Fibroblast of mammary gland (primary cell): Measurements from ENCODE around the gene TOMM70.

ENCODE experiments used
- DNase-seq: peaks from one replicate; pipeline ENCODE4 v3.0.0-alpha.2; 2010; ENCODE audit warnings: low read depth
- H3K4me3 ChIP-seq: 2 replicates; pipeline ENCODE4 v1.5.1; 2011; ENCODE audit warnings: low read depth, mild to moderate bottlenecking, low read length, moderate library complexity; ENCODE audit not compliant: control insufficient read depth
- TF ChIP-seq, protein P1 (sequence below): conservative IDR thresholded peaks from 2 replicates; pipeline ENCODE4 v1.5.1; 2011; ENCODE audit warnings: low read depth, low read length, inconsistent platforms; ENCODE audit not compliant: control insufficient read depth, insufficient read depth

Gene TOMM70

DNA sequence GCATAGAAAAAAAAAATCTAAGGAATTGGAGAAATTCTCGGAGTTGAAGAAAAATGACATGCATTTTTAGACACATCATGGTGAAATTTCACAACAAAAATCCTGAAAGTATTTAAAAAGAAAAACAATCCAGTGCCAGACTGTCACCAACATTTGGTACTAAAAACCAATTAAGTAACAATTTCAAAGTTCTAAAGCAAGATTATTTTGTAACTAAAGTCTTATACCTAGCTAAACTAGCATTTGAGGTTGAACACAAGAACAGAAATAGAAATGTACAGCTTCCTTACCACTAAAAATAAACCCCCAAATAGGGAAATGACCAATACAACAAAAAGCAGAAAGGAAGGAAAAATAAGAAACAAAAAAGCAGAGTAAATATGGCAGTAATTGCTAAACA, 11.9 kb downstream of the TOMM70 start:
- no peak for DNase-seq
- no peak overlapping the region for H3K4me3 ChIP-seq
- TF ChIP-seq, protein P1, sequence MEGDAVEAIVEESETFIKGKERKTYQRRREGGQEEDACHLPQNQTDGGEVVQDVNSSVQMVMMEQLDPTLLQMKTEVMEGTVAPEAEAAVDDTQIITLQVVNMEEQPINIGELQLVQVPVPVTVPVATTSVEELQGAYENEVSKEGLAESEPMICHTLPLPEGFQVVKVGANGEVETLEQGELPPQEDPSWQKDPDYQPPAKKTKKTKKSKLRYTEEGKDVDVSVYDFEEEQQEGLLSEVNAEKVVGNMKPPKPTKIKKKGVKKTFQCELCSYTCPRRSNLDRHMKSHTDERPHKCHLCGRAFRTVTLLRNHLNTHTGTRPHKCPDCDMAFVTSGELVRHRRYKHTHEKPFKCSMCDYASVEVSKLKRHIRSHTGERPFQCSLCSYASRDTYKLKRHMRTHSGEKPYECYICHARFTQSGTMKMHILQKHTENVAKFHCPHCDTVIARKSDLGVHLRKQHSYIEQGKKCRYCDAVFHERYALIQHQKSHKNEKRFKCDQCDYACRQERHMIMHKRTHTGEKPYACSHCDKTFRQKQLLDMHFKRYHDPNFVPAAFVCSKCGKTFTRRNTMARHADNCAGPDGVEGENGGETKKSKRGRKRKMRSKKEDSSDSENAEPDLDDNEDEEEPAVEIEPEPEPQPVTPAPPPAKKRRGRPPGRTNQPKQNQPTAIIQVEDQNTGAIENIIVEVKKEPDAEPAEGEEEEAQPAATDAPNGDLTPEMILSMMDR = no peak

- H3K4me3 ChIP-seq = no peak overlapping the region
- TF ChIP-seq, protein P1 = no peak
- DNase-seq = no peak
These were observed 14.3 kb downstream of the TOMM70 start for GRCh38 chr3:100386437-100387074.

DNA sequence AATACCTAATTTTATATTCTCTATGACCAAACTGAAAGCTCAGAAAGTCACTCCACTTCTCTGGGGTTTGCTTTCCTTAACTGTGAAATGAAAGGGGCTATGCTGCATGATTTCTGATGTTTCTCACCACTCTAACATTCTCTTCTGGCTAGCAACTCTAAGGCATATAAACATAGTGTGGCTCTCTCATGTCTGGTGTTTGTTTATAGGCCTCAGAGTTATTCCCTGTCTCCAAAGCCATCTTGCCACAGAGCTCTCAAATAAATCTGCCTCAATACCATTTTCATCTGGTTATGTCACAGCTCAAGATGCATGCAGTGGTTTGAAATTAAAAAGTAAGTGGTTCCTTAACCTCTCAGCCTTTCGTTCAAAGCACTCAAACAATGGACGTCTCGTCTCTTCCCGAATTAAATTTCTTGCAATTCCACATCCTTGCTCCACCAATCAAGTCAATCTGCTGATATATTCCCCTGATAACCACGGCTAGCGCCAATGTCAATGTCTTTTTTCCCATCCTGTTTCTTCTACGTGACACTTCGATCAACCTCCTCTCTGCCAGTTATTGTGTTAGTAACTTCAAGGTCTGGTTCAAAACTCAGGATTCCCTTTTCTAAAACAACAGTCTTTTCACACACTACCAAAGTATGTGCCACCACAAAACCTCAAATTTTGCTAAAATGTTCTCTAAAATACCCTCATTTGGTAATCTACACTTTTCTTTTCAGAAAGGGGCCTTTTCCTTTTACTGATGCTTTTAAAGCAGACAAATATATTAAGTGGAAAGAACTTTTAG, 16.0 kb downstream of the TOMM70 start:
- H3K4me3 ChIP-seq = no peak overlapping the region
- TF ChIP-seq, protein P1 = no peak
- DNase-seq = no peak

DNA sequence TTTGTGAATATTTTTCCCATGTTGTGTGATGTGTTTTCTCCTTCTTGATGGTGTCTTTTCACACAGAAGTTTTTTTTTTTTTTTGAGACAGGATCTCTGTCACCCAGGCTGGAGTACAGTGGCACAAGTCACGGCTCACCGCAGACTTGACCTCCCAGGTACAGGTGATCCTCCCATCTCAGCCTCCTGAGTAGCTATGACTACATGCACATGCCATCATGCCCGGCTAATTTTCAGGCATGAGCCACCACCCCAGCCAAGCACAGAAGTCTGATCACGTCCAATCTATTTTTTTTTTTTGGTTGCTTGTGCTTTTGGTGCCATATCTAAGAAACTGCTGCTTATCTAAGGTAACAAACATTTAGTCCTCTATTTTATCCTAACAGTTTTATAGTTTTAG, 24.6 kb downstream of the TOMM70 start:
- DNase-seq = no peak
- TF ChIP-seq, protein P1 = no peak
- no peak overlapping the region for H3K4me3 ChIP-seq

DNA sequence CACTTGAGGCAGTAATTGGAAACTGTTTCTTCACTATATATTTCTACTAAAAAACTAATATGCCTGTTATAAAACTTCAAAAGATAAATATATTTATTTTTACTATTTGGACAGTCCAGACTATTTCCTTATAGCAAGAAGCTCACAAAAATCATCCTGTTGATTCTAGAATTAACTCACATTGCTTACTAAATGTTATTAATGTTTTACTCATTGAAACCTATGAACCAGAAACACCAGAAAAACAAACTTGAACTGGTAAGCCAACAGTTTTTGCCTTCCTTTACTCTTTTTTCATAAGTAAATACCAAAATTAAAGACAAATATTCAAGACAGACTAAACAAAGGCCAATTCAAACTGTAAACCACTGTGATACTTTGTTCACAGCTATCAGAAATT, 26.4 kb downstream of the TOMM70 start:
- DNase-seq = no peak
- TF ChIP-seq, protein P1 = no peak
- no peak overlapping the region for H3K4me3 ChIP-seq

- TF ChIP-seq, protein P1 = no peak
- H3K4me3 ChIP-seq = no peak overlapping the region
- DNase-seq = peak; percentile 6
These were observed 30.1 kb downstream of the TOMM70 start for GRCh38 chr3:100370756-100371155.
